ENCODE results near the gene ITPR1.

- TF ChIP-seq ARNTL (CRISPR knock-in tag; IDR thresholded peaks at IDR 0.05; ENCODE audit: borderline replicate concordance, low read depth): no peak
- no peak for TF ChIP-seq PPARA (CRISPR knock-in tag; IDR thresholded peaks at IDR 0.05; ENCODE audit: borderline replicate concordance)
Observed at GRCh38 chr3:4732925-4733324, 239.8 kb downstream of the ITPR1 start.

Data from SK-N-SH treated with all-trans-retinoic acid at 6 μM for 48 hours (cell line).